ENCODE data around the gene PGAP6. TPM values are rescaled to one million over a fixed set of nuclear protein-coding genes. Genes with fewer than 3 reads are reported as not detected.
"Not testable (repeated sequence)": the region's sequence is repeated elsewhere in the genome, so short reads cannot be mapped to it uniquely, and the experiment has no call there.

PGAP6 gene
- polyA plus RNA-seq, 1 donor = 83.5 TPM

DNA sequence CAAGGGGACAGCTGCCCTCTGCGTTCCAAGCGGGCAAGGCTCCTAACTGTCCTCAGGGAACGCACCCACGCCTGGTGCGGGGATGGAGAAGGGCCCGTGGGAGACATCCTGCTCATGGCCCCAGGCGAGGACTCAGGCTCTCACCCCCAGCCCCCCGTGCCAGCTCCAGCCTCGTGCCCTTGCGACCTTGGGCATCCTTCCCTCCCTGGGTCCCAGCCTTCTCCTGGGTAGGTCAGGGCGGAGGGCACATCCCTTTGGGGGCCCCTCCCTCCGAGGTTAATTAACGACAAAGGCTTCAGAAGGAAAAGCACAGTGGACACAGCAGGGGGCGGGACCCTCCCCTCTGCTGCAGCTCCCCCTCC, 3.0 kb downstream of the PGAP6 start:
- H3K27ac ChIP-seq (ENCODE audit: low read length) = no peak overlapping the region
- no peak for DNase-seq
- peaks cover 32% of the 10 kb centered on the region for H3K36me3 ChIP-seq (ENCODE audit: control insufficient read depth, insufficient read depth, low read length)
- peaks cover 5% of the 10 kb centered on the region for H3K9me3 ChIP-seq (ENCODE audit: control insufficient read depth, low read depth, low read length)
- peaks cover 2% of the 10 kb centered on the region for H3K27me3 ChIP-seq (ENCODE audit: control insufficient read depth, insufficient read depth, low read length)
- no peak overlapping the region for H3K4me3 ChIP-seq (ENCODE audit: low read length)
- peaks cover 28% of the 10 kb centered on the region for H3K4me1 ChIP-seq (ENCODE audit: control insufficient read depth, insufficient read depth, low read length)
- WGBS (ENCODE audit: insufficient coverage, low lambda C conversion rate) = no CpG with 5 or more reads among the region's 14 CpGs

DNA sequence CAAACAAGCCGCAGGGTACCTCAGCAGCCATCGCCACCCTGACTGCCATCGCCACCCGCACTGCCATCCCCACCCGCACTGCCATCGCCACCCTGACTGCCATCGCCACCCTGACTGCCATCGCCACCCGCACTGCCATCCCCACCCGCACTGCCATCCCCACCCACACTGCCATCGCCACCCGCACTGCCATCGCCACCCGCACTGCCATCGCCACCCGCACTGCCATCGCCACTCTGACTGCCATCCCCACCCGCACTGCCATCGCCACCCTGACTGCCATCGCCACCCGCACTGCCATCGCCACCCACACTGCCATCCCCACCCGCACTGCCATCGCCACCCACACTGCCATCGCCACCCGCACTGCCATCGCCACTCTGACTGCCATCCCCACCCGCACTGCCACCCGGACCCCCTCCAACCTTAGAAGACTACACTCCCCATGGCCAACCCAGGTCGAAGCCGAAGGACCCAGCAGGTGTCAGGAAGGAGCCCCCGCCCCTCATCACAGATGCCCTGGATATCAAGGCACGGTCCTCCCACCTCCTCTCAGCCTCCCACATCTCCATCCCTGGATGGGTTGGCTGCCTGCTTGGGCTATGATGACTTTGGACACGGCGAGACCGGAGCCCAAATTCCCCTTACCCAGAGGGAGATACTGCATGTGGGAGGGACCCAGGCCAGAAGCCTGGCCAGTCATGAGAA, 3.5 kb downstream of the PGAP6 start:
- H3K4me1 ChIP-seq (ENCODE audit: control insufficient read depth, insufficient read depth, low read length) = peaks cover 22% of the 10 kb centered on the region
- WGBS (ENCODE audit: insufficient coverage, low lambda C conversion rate) = no CpG with 5 or more reads among the region's 36 CpGs
- not testable (repeated sequence) for H3K4me3 ChIP-seq (ENCODE audit: low read length); H3K27ac ChIP-seq (ENCODE audit: low read length); H3K27me3 ChIP-seq (ENCODE audit: control insufficient read depth, insufficient read depth, low read length); DNase-seq; H3K9me3 ChIP-seq (ENCODE audit: control insufficient read depth, low read depth, low read length)
- H3K36me3 ChIP-seq (ENCODE audit: control insufficient read depth, insufficient read depth, low read length) = peaks cover 33% of the 10 kb centered on the region

DNA sequence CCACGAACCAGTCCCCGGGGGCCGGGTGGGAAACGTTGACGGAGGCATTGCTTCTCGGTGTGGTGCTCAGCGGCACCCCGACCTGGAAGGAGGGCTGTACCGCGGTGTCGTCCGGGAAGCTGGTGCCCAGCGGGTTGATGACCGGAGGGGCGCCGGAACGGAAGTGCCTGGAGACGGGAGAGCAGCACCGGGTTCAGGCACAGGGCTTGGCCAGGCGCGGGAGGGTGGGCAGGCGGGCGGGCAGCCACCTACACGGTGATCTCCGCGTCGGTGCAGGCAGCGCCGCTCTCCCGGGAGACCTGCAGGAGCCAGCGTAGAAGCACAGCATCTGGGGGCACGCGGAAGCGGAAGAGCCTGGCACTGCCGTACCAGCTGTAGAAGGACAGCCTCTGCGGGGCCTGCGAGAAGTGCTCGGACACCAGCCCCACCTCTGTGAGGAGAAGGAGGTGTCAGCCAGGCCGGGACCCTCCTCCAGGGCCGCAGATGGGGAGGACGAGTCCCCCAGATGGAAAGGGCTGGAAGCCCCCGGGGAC, 4.3 kb downstream of the PGAP6 start:
- H3K36me3 ChIP-seq (ENCODE audit: control insufficient read depth, insufficient read depth, low read length) = peaks cover 41% of the 10 kb centered on the region
- no CpG with 5 or more reads among the region's 42 CpGs for WGBS (ENCODE audit: insufficient coverage, low lambda C conversion rate)

DNA sequence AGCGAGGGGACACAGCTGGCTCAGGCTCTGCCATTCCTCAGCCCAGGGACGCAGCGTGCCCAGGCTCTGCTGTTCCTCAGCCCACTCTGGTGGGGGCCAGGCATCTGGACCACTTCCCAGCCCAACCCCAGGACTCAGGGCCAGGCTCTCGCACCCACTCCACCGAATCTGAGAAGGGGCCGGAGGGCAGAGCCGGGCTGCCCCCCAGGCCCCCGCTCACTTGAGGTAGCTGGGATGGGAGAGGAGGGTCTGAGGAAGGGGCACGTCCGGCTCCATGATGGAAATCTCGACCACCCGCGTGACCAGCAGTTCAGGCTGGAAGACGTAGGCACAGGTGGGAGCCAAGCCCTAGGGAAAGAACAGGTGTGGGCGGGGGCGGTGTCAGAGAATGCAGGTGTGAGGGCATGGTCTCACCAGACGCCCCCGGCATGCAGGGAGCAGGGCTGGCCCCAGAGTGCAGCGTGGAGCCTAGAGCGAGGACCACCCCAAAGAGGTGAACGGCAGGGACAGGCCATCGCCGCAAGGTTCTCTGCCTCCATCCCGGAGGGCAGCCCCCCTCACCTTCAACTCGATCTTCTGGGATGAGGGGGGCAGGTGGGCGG, 4.9 kb downstream of the PGAP6 start:
- no CpG with 5 or more reads among the region's 26 CpGs for WGBS (ENCODE audit: insufficient coverage, low lambda C conversion rate)
- Histone ChIP-seq H3K9me3 (ENCODE audit: control insufficient read depth, low read depth, low read length) (peaks cover 5% of the 10 kb centered on the region), H3K36me3 (ENCODE audit: control insufficient read depth, insufficient read depth, low read length) (peaks cover 47% of the 10 kb centered on the region), H3K4me1 (ENCODE audit: control insufficient read depth, insufficient read depth, low read length) (peaks cover 17% of the 10 kb centered on the region), H3K27me3 (ENCODE audit: control insufficient read depth, insufficient read depth, low read length) (no peaks in the 10 kb centered on the region), H3K27ac (ENCODE audit: low read length) (no peak overlapping the region), H3K4me3 (ENCODE audit: low read length) (no peak overlapping the region)
- DNase-seq = no peak

More for the DNA sequence above, 4.3 kb downstream of the PGAP6 start:
- peaks cover 17% of the 10 kb centered on the region for H3K4me1 ChIP-seq (ENCODE audit: control insufficient read depth, insufficient read depth, low read length)
- no peaks in the 10 kb centered on the region for H3K27me3 ChIP-seq (ENCODE audit: control insufficient read depth, insufficient read depth, low read length)
- H3K4me3 ChIP-seq (ENCODE audit: low read length) = no peak overlapping the region
- no peak for DNase-seq
- peaks cover 5% of the 10 kb centered on the region for H3K9me3 ChIP-seq (ENCODE audit: control insufficient read depth, low read depth, low read length)
- H3K27ac ChIP-seq (ENCODE audit: low read length) = no peak overlapping the region

- WGBS (ENCODE audit: insufficient coverage, low lambda C conversion rate) = no CpG with 5 or more reads among the region's 44 CpGs
- no peak for DNase-seq
- H3K4me3 ChIP-seq (ENCODE audit: low read length) = no peak overlapping the region
- H3K9me3 ChIP-seq (ENCODE audit: control insufficient read depth, low read depth, low read length) = peaks cover 5% of the 10 kb centered on the region
- H3K36me3 ChIP-seq (ENCODE audit: control insufficient read depth, insufficient read depth, low read length) = peaks cover 54% of the 10 kb centered on the region
- H3K4me1 ChIP-seq (ENCODE audit: control insufficient read depth, insufficient read depth, low read length) = peaks cover 17% of the 10 kb centered on the region
- H3K27me3 ChIP-seq (ENCODE audit: control insufficient read depth, insufficient read depth, low read length) = no peaks in the 10 kb centered on the region
- H3K27ac ChIP-seq (ENCODE audit: low read length) = no peak overlapping the region
These were observed 5.6 kb downstream of the PGAP6 start for GRCh38 chr16:375927-376816.

GRCh38 chr16:375212-375611, 6.6 kb downstream of the PGAP6 start:
- no peak overlapping the region for H3K27ac ChIP-seq (ENCODE audit: low read length)
- WGBS (ENCODE audit: insufficient coverage, low lambda C conversion rate) = no CpG with 5 or more reads among the region's 23 CpGs
- H3K4me1 ChIP-seq (ENCODE audit: control insufficient read depth, insufficient read depth, low read length) = peaks cover 20% of the 10 kb centered on the region
- H3K27me3 ChIP-seq (ENCODE audit: control insufficient read depth, insufficient read depth, low read length) = no peaks in the 10 kb centered on the region
- peaks cover 54% of the 10 kb centered on the region for H3K36me3 ChIP-seq (ENCODE audit: control insufficient read depth, insufficient read depth, low read length)
- peaks cover 3% of the 10 kb centered on the region for H3K9me3 ChIP-seq (ENCODE audit: control insufficient read depth, low read depth, low read length)
- no peak for DNase-seq
- H3K4me3 ChIP-seq (ENCODE audit: low read length) = no peak overlapping the region

GRCh38 chr16:374616-374926, 7.2 kb downstream of the PGAP6 start:
- WGBS (ENCODE audit: insufficient coverage, low lambda C conversion rate) = no CpG with 5 or more reads among the region's 9 CpGs
- no peaks in the 10 kb centered on the region for H3K27me3 ChIP-seq (ENCODE audit: control insufficient read depth, insufficient read depth, low read length)
- no peak overlapping the region for H3K4me3 ChIP-seq (ENCODE audit: low read length)
- peaks cover 16% of the 10 kb centered on the region for H3K4me1 ChIP-seq (ENCODE audit: control insufficient read depth, insufficient read depth, low read length)
- no peak for DNase-seq
- peaks cover 54% of the 10 kb centered on the region for H3K36me3 ChIP-seq (ENCODE audit: control insufficient read depth, insufficient read depth, low read length)
- H3K9me3 ChIP-seq (ENCODE audit: control insufficient read depth, low read depth, low read length) = peaks cover 3% of the 10 kb centered on the region
- H3K27ac ChIP-seq (ENCODE audit: low read length) = no peak overlapping the region

- Histone ChIP-seq H3K36me3 (ENCODE audit: control insufficient read depth, insufficient read depth, low read length) (peaks cover 54% of the 10 kb centered on the region), H3K4me1 (ENCODE audit: control insufficient read depth, insufficient read depth, low read length) (peaks cover 17% of the 10 kb centered on the region), H3K27ac (ENCODE audit: low read length) (no peak overlapping the region), H3K9me3 (ENCODE audit: control insufficient read depth, low read depth, low read length) (peaks cover 3% of the 10 kb centered on the region), H3K27me3 (ENCODE audit: control insufficient read depth, insufficient read depth, low read length) (no peaks in the 10 kb centered on the region), H3K4me3 (ENCODE audit: low read length) (no peak overlapping the region)
- DNase-seq = no peak
- no CpG with 5 or more reads among the region's 44 CpGs for WGBS (ENCODE audit: insufficient coverage, low lambda C conversion rate)
These were observed 7.7 kb downstream of the PGAP6 start for GRCh38 chr16:373848-374615.

DNA sequence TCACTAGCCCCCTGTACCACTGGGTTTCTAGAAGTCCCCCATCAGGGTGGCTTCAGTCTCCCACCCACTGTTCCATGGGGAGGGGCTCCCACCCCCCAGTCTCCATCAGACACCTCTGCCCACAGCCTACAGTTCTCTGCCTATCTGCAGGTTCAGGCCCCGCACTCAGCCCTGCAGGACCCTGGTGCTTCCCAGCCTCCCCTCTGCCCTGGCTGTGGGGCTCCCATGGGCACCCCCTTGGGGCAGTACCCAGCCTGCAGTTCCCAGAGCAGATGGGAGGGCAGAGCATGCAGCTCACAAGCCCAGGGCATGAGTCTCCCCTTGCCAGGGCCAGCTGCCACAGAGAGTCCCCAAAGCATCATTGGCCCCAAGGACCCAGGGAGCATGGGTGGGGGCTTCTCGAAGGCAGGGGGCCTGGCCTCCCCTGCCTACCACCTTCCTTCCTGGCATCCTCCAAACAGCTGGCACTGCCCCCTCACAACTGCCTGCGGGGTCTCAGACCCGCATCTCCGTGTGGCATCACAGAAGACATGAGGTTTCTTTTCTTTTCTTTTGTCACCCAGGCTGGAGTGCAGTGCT, 8.7 kb downstream of the PGAP6 start:
- WGBS (ENCODE audit: insufficient coverage, low lambda C conversion rate) = 100% methylated on average over 3 of the region's 5 CpGs
- H3K27ac ChIP-seq (ENCODE audit: low read length) = no peak overlapping the region
- no peak for DNase-seq
- H3K27me3 ChIP-seq (ENCODE audit: control insufficient read depth, insufficient read depth, low read length) = no peaks in the 10 kb centered on the region
- H3K9me3 ChIP-seq (ENCODE audit: control insufficient read depth, low read depth, low read length) = peaks cover 3% of the 10 kb centered on the region
- H3K4me1 ChIP-seq (ENCODE audit: control insufficient read depth, insufficient read depth, low read length) = peaks cover 12% of the 10 kb centered on the region
- H3K36me3 ChIP-seq (ENCODE audit: control insufficient read depth, insufficient read depth, low read length) = peaks cover 63% of the 10 kb centered on the region
- no peak overlapping the region for H3K4me3 ChIP-seq (ENCODE audit: low read length)

All from large intestine (tissue), 3 donors.